MM.1S (cell line): ENCODE data around the gene CDKN2A.
A peak's percentile ranks its signal among the peaks of the same experiment; 100 is the strongest.

ENCODE experiments used
- DNase-seq: peaks from one replicate; pipeline ENCODE4 v3.0.0-alpha.2; 2015
- H2AFZ ChIP-seq: fragments of 300-600 bp; sonication (generic); 2 replicates; pipeline ENCODE4 v1.6.0; 2016; ENCODE audit warnings: antibody characterized with exemption, low read length
- H3F3A ChIP-seq: fragments of 300-600 bp; sonication (generic); 2 replicates; pipeline ENCODE4 v1.6.1; 2016; ENCODE audit warnings: mild to moderate bottlenecking, antibody characterized with exemption, low read length, moderate library complexity, mixed read lengths; ENCODE audit not compliant: insufficient read depth
- H3K27ac ChIP-seq: fragments of 300-600 bp; sonication (generic); 2 replicates; pipeline ENCODE4 v1.5.1; 2016; ENCODE audit warnings: mild to moderate bottlenecking, low read length
- H3K27me3 ChIP-seq: fragments of 300-600 bp; sonication (generic); replicated peaks from 2 replicates; pipeline ENCODE4 v1.6.0; 2016; ENCODE audit warnings: low read length; ENCODE audit not compliant: insufficient read depth
- H3K36me3 ChIP-seq: fragments of 300-600 bp; sonication (generic); replicated peaks from 2 replicates; pipeline ENCODE4 v1.6.1; 2016; ENCODE audit warnings: mild to moderate bottlenecking, low read length, mixed read lengths; ENCODE audit not compliant: insufficient read depth
- H3K4me1 ChIP-seq: fragments of 300-600 bp; sonication (generic); 2 replicates; pipeline ENCODE4 v1.6.1; 2016; ENCODE audit warnings: low read length, mixed read lengths
- H3K4me2 ChIP-seq: fragments of 300-600 bp; sonication (generic); 2 replicates; pipeline ENCODE4 v1.6.0; 2016; ENCODE audit warnings: low read depth, low read length
- H3K4me3 ChIP-seq: fragments of 300-600 bp; sonication (generic); 2 replicates; pipeline ENCODE4 v1.5.1; 2016; ENCODE audit warnings: low read length, mixed read lengths
- H3K79me2 ChIP-seq: fragments of 300-600 bp; sonication (generic); 2 replicates; pipeline ENCODE4 v1.6.1; 2016; ENCODE audit warnings: mixed run types, low read length, mixed read lengths
- H3K9ac ChIP-seq: fragments of 300-600 bp; sonication (generic); 2 replicates; pipeline ENCODE4 v1.6.1; 2016; ENCODE audit warnings: low read length, mixed read lengths
- H3K9me2 ChIP-seq: fragments of 300-600 bp; sonication (generic); replicated peaks from 2 replicates; pipeline ENCODE4 v1.6.1; 2016; ENCODE audit warnings: mild to moderate bottlenecking, low read length, mixed read lengths; ENCODE audit not compliant: insufficient read depth
- H3K9me3 ChIP-seq: fragments of 300-600 bp; sonication (generic); replicated peaks from 2 replicates; pipeline ENCODE4 v1.6.1; 2016; ENCODE audit warnings: mild to moderate bottlenecking, low read length, mixed read lengths; ENCODE audit not compliant: insufficient read depth
- H4K20me1 ChIP-seq: fragments of 300-600 bp; sonication (generic); 2 replicates; pipeline ENCODE4 v1.6.1; 2016; ENCODE audit warnings: mild to moderate bottlenecking, low read length, moderate library complexity, mixed read lengths; ENCODE audit not compliant: insufficient read depth
- EZH2 ChIP-seq: fragments of 300-600 bp; sonication (generic); optimal IDR thresholded peaks from 2 replicates; pipeline ENCODE3; 2017; ENCODE audit warnings: low read depth, mild to moderate bottlenecking, antibody characterized with exemption, low read length, mixed read lengths
- EZH2phosphoT487 ChIP-seq: fragments of 300-600 bp; sonication (generic); IDR thresholded peaks from 2 replicates; pipeline ENCODE4 v1.6.1; 2018; ENCODE audit warnings: antibody characterized with exemption, low read length
- TF ChIP-seq, protein P1 (sequence below): fragments of 300-600 bp; sonication (generic); IDR thresholded peaks from 2 replicates; pipeline ENCODE4 v1.5.1; 2016; ENCODE audit warnings: antibody characterized with exemption, low read length, mixed read lengths

The CDKN2A gene

GRCh38 chr9:21995666-21996398 is 1.6 kb upstream of the CDKN2A start:
- H3K79me2 ChIP-seq, result no peaks in the 10 kb centered on the region

GRCh38 chr9:21995006-21995665 is 944 bp upstream of the CDKN2A start:
- H3F3A ChIP-seq, result no peaks in the 10 kb centered on the region
- no peak overlapping the region for H2AFZ ChIP-seq
- no peak overlapping the region for H3K4me3 ChIP-seq
- TF ChIP-seq, protein P1, sequence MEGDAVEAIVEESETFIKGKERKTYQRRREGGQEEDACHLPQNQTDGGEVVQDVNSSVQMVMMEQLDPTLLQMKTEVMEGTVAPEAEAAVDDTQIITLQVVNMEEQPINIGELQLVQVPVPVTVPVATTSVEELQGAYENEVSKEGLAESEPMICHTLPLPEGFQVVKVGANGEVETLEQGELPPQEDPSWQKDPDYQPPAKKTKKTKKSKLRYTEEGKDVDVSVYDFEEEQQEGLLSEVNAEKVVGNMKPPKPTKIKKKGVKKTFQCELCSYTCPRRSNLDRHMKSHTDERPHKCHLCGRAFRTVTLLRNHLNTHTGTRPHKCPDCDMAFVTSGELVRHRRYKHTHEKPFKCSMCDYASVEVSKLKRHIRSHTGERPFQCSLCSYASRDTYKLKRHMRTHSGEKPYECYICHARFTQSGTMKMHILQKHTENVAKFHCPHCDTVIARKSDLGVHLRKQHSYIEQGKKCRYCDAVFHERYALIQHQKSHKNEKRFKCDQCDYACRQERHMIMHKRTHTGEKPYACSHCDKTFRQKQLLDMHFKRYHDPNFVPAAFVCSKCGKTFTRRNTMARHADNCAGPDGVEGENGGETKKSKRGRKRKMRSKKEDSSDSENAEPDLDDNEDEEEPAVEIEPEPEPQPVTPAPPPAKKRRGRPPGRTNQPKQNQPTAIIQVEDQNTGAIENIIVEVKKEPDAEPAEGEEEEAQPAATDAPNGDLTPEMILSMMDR, result no peak
- TF ChIP-seq EZH2, result no peak
- TF ChIP-seq EZH2phosphoT487, result no peak
- no peaks in the 10 kb centered on the region for H3K79me2 ChIP-seq
- no peaks in the 10 kb centered on the region for H3K9me2 ChIP-seq
- no peaks in the 10 kb centered on the region for H3K27me3 ChIP-seq
- no peaks in the 10 kb centered on the region for H3K4me1 ChIP-seq
- DNase-seq, result no peak
- H3K36me3 ChIP-seq, result no peaks in the 10 kb centered on the region
- no peaks in the 10 kb centered on the region for H4K20me1 ChIP-seq
- no peak overlapping the region for H3K9ac ChIP-seq
- H3K9me3 ChIP-seq, result no peaks in the 10 kb centered on the region
- no peak overlapping the region for H3K4me2 ChIP-seq
- peak overlapping the region; percentile 16; the same call in 1 of the 2 replicates for H3K27ac ChIP-seq

More at GRCh38 chr9:21995666-21996398, 1.6 kb upstream of the CDKN2A start:
- Histone ChIP-seq H2AFZ (no peak overlapping the region), H3K4me1 (no peaks in the 10 kb centered on the region), H3F3A (no peaks in the 10 kb centered on the region), H3K27ac (no peak overlapping the region), H4K20me1 (no peaks in the 10 kb centered on the region), H3K4me2 (no peak overlapping the region), H3K9me3 (no peaks in the 10 kb centered on the region), H3K36me3 (no peaks in the 10 kb centered on the region), H3K4me3 (no peak overlapping the region), H3K27me3 (no peaks in the 10 kb centered on the region), H3K9ac (no peak overlapping the region), H3K9me2 (no peaks in the 10 kb centered on the region)
- no peak for DNase-seq
- no peak for TF ChIP-seq EZH2phosphoT487
- TF ChIP-seq, protein P1, result no peak
- no peak for TF ChIP-seq EZH2

GRCh38 chr9:21994556-21995005 is 389 bp upstream of the CDKN2A start, which contains the start of gene CDKN2B-AS1:
TSS of gene CDKN2B-AS1 (plus strand) at chr9:21994791.
- no peak for DNase-seq

More at GRCh38 chr9:21994556-21995005, 389 bp upstream of the CDKN2A start, which contains the start of gene CDKN2B-AS1:
- Histone ChIP-seq H3K9me3 (no peaks in the 10 kb centered on the region), H3K36me3 (no peaks in the 10 kb centered on the region), H3K4me1 (no peaks in the 10 kb centered on the region), H4K20me1 (no peaks in the 10 kb centered on the region), H3F3A (no peaks in the 10 kb centered on the region), H3K9ac (no peak within 1 kb of the TSS), H3K9me2 (no peaks in the 10 kb centered on the region), H3K79me2 (no peaks in the 10 kb centered on the region), H3K4me3 (no peak within 1 kb of the TSS), H2AFZ (no peak within 1 kb of the TSS), H3K27me3 (no peaks in the 10 kb centered on the region), H3K27ac (peak within 1 kb of the TSS; percentile 16; the same call in 1 of the 2 replicates), H3K4me2 (no peak within 1 kb of the TSS)
- TF ChIP-seq EZH2 (no peak), EZH2phosphoT487 (no peak)
- TF ChIP-seq, protein P1, result no peak
